Mononuclear cell (primary cell): ENCODE measurements around the gene OR13C2. TPM values are rescaled to one million over a fixed set of nuclear protein-coding genes. Genes with fewer than 3 reads are reported as not detected.

Source experiments
- H3K27me3 ChIP-seq: 2 replicates; pipeline ENCODE4 v1.6.0; 2011; ENCODE audit warnings: low read length, control low read depth; ENCODE audit not compliant: insufficient read depth
- H3K4me1 ChIP-seq: 2 replicates; pipeline ENCODE4 v1.5.1; 2011; ENCODE audit warnings: mild to moderate bottlenecking, low read length, control low read depth; ENCODE audit not compliant: insufficient read depth
- H3K4me3 ChIP-seq: 2 replicates; pipeline ENCODE4 v1.5.1; 2011; ENCODE audit warnings: mild to moderate bottlenecking, low read length, moderate library complexity
- H3K9me3 ChIP-seq: 2 replicates; pipeline ENCODE4 v1.5.1; 2011; ENCODE audit warnings: low read depth, mild to moderate bottlenecking, control low read depth, low read length
- total RNA-seq: library from RNA; depleted of rRNA; stranded (reverse); fragments of >200 nt; gene quantifications from one replicate; pipeline ENCODE4 v1.2.3, GENCODE V29; 2012

OR13C2 gene
- total RNA-seq, 1 donor: not detected

GRCh38 chr9:104577263-104577662, 28.2 kb downstream of the OR13C2 start:
- no peaks in the 10 kb centered on the region for H3K27me3 ChIP-seq
- H3K9me3 ChIP-seq: no peaks in the 10 kb centered on the region
- H3K4me1 ChIP-seq: no peaks in the 10 kb centered on the region
- no peak overlapping the region for H3K4me3 ChIP-seq

GRCh38 chr9:104575456-104575855, 30.0 kb downstream of the OR13C2 start:
- no peaks in the 10 kb centered on the region for H3K27me3 ChIP-seq
- no peaks in the 10 kb centered on the region for H3K4me1 ChIP-seq
- peaks cover 5% of the 10 kb centered on the region for H3K9me3 ChIP-seq
- no peak overlapping the region for H3K4me3 ChIP-seq

GRCh38 chr9:104572612-104573011, 32.8 kb downstream of the OR13C2 start:
- Histone ChIP-seq H3K27me3 (no peaks in the 10 kb centered on the region), H3K4me1 (no peaks in the 10 kb centered on the region), H3K9me3 (peaks cover 5% of the 10 kb centered on the region), H3K4me3 (no peak overlapping the region)

- Histone ChIP-seq H3K4me3 (no peak within 1 kb of the TSS), H3K4me1 (no peaks in the 10 kb centered on the region), H3K9me3 (peaks cover 5% of the 10 kb centered on the region), H3K27me3 (no peaks in the 10 kb centered on the region)
Measured at GRCh38 chr9:104568868-104569267, 36.6 kb downstream of the OR13C2 start, which contains the start of gene OR13C8. OR13C8 (plus strand) TSS chr9:104569168; CDS start chr9:104569168, 0 bp downstream.

GRCh38 chr9:104564358-104564757, 41.1 kb downstream of the OR13C2 start:
- Histone ChIP-seq H3K27me3 (no peaks in the 10 kb centered on the region), H3K4me1 (no peaks in the 10 kb centered on the region), H3K9me3 (no peaks in the 10 kb centered on the region), H3K4me3 (no peak overlapping the region)

GRCh38 chr9:104556830-104557634, 48.4 kb downstream of the OR13C2 start:
- Histone ChIP-seq H3K4me3 (no peak overlapping the region), H3K4me1 (no peaks in the 10 kb centered on the region), H3K9me3 (no peaks in the 10 kb centered on the region), H3K27me3 (no peaks in the 10 kb centered on the region)

GRCh38 chr9:104555521-104555920, 49.9 kb downstream of the OR13C2 start:
- no peaks in the 10 kb centered on the region for H3K27me3 ChIP-seq
- H3K9me3 ChIP-seq: no peaks in the 10 kb centered on the region
- H3K4me1 ChIP-seq: no peaks in the 10 kb centered on the region
- H3K4me3 ChIP-seq: no peak overlapping the region

Other genes starting within 250 kb of the OR13C2 start
- gene OR13F1, start 101.4 kb downstream of the OR13C2 start, total RNA-seq: not detected
- gene OR13C4, start 78.4 kb downstream of the OR13C2 start, total RNA-seq: not detected
- not detected for gene OR13C3, start 68.8 kb downstream of the OR13C2 start, total RNA-seq
- gene OR13C8, start 36.5 kb downstream of the OR13C2 start, total RNA-seq: not detected
- gene OR13C5, start 6.2 kb downstream of the OR13C2 start, total RNA-seq: not detected
- gene OR13C9, start 12.6 kb upstream of the OR13C2 start, total RNA-seq: not detected
- 0.21 TPM for gene OR13D1, start 88.9 kb upstream of the OR13C2 start, total RNA-seq
- 21.6 TPM for gene NIPSNAP3A, start 142.1 kb upstream of the OR13C2 start, total RNA-seq
- gene NIPSNAP3B, start 158.5 kb upstream of the OR13C2 start, total RNA-seq: 0.73 TPM